PC-9 (cell line): ENCODE measurements around the gene VPS37B. TPM values are rescaled to one million over a fixed set of nuclear protein-coding genes. Genes with fewer than 3 reads are reported as not detected.

Experiments used
- BruUV-seq: library from RNA; stranded (reverse); fragments of 400-500 nt; replicated peaks from 2 replicates; lab custom pipeline; 2021; lab: Mats Ljungman, UMichigan
- CTCF ChIA-PET: fragments of 300-600 bp; sonication (Branson Sonifier 250); formaldehyde crosslinking; loops from one replicate; lab custom pipeline; 2022; ENCODE audit warnings: antibody characterized with exemption; lab: Charles Lee
- POLR2A ChIA-PET: fragments of 300-600 bp; sonication (Branson Sonifier 250); formaldehyde crosslinking; loops from one replicate; lab custom pipeline; 2022; ENCODE audit warnings: antibody characterized with exemption; ENCODE audit not compliant: unreplicated experiment; lab: Charles Lee
- DNase-seq, 2 experiments: peaks; one replicate each; pipeline versions ENCODE4 v3.0.0 to v3.0.0-alpha.2; 2015 to 2022; ENCODE audit warnings: mixed read lengths in 1 of 2
- H2AFZ ChIP-seq: fragments of 200-600 bp; sonication (generic); 2 replicates; pipeline ENCODE4 v1.8.1; 2017; ENCODE audit warnings: antibody characterized with exemption
- H3F3A ChIP-seq: fragments of 200-600 bp; sonication (generic); 2 replicates; pipeline ENCODE4 v1.8.1; 2017; ENCODE audit warnings: antibody characterized with exemption, mild to moderate bottlenecking, low read depth; ENCODE audit not compliant: insufficient read depth
- H3K27ac ChIP-seq: fragments of 200-600 bp; sonication (generic); 2 replicates; pipeline ENCODE4 v1.6.1; 2016; ENCODE audit warnings: mixed run types
- H3K27me3 ChIP-seq: fragments of 200-600 bp; sonication (generic); 2 replicates; pipeline ENCODE4 v1.6.1; 2016; ENCODE audit warnings: low read depth, mixed run types; ENCODE audit not compliant: insufficient read depth
- H3K36me3 ChIP-seq: fragments of 200-600 bp; sonication (generic); 2 replicates; pipeline ENCODE4 v1.6.1; 2016; ENCODE audit warnings: low read depth, mixed run types
- H3K4me1 ChIP-seq: fragments of 200-600 bp; sonication (generic); replicated peaks from 2 replicates; pipeline ENCODE4 v1.6.1; 2016; ENCODE audit warnings: mixed run types; ENCODE audit not compliant: insufficient read depth
- H3K4me2 ChIP-seq: fragments of 200-600 bp; sonication (generic); 2 replicates; pipeline ENCODE4 v1.6.1; 2017; ENCODE audit warnings: mixed run types
- H3K4me3 ChIP-seq: fragments of 200-600 bp; sonication (generic); 2 replicates; pipeline ENCODE4 v1.6.1; 2016; ENCODE audit warnings: mixed run types
- H3K79me2 ChIP-seq: fragments of 200-600 bp; sonication (generic); 2 replicates; pipeline ENCODE4 v1.6.1; 2017; ENCODE audit warnings: low read depth, mixed run types
- H3K9me2 ChIP-seq: fragments of 200-600 bp; sonication (generic); 2 replicates; pipeline ENCODE4 v1.8.1; 2017; ENCODE audit warnings: mild to moderate bottlenecking; ENCODE audit not compliant: insufficient read depth
- H3K9me3 ChIP-seq: fragments of 200-600 bp; sonication (generic); 2 replicates; pipeline ENCODE4 v1.8.1; 2016; ENCODE audit warnings: low read depth; ENCODE audit not compliant: insufficient read depth
- H4K20me1 ChIP-seq: fragments of 200-600 bp; sonication (generic); 2 replicates; pipeline ENCODE4 v1.8.1; 2017; ENCODE audit not compliant: insufficient read depth
- EZH2 ChIP-seq: fragments of 200-600 bp; sonication (generic); IDR thresholded peaks from 2 replicates; pipeline ENCODE4 v1.8.0; 2017; ENCODE audit warnings: antibody characterized with exemption, low read depth
- intact Hi-C: fragments of 100-400 bp; cut with micrococcal nuclease; formaldehyde crosslinking; loops from one replicate; pipeline ENCODE4 v1.10.0; 2022; ENCODE audit not compliant: unreplicated experiment
- total RNA-seq: library from RNA; stranded (reverse); gene quantifications from 2 replicates; pipeline ENCODE4 v1.2.3, GENCODE V29; 2021
- TF ChIP-seq, protein P1 (sequence below): fragments of 200-600 bp; sonication (generic); conservative IDR thresholded peaks from 2 replicates; pipeline ENCODE4 v1.6.1; 2017; ENCODE audit warnings: mixed run types, antibody characterized with exemption, mild to moderate bottlenecking, moderate library complexity

The VPS37B gene
- total RNA-seq, 1 experiment from 2014 or later = 51.4 TPM

DNA sequence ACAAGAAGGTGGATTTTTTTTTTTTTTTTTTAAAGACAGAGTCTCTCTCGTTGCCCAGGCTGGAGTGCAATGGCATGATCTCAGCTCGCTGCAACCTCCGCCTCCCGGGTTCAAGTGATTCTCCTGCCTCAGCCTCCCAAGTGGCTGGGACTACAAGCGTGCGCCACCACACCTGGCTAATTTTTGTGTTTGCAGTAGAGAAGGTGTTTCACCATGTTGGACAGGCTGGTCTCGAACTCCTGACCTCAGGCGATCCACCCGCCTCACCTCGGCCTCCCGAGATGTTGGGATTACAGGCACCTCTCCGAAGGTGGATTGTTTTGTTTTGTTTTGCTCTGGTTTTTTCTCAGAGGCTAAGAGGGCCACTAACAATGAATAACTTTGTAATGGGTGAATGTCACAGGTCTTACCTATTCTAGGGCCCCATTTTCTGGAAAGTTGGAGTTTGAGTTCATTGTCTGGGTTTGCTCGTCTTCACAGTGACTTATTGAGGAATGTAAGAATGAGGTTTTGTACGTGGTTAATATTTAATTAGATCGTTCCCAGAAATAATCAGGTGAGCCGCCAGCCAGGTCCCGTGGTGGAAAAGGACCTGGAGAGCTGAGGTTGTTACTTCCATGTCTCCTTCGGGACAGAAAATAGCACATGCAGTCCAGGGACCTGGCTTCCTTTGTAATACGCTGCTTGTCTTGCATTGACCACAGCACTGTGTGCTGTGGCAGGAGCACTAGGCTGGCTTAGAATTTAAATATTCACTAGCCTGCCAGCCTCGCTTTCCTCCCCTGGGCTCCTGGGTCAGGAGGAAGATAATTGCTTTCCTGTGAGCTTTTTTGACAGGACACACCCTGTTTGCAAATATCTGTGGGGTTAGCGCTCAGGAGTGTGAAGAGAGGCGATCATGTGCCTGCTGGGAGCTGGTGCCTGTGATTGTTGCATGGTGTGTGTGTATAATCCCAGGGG, 58.3 kb downstream of the VPS37B start:
- Histone ChIP-seq H4K20me1 (peaks cover 7% of the 10 kb centered on the region), H3K4me3 (peak overlapping the region; percentile 60; the same call in 1 of the 2 replicates), H3F3A (peaks cover 43% of the 10 kb centered on the region), H3K9me2 (no peaks in the 10 kb centered on the region), H3K79me2 (peaks cover 55% of the 10 kb centered on the region), H2AFZ (no peak overlapping the region), H3K4me2 (peak overlapping the region; percentile 85), H3K9me3 (no peaks in the 10 kb centered on the region), H3K4me1 (peaks cover 65% of the 10 kb centered on the region), H3K36me3 (no peaks in the 10 kb centered on the region), H3K27ac (no peak overlapping the region), H3K27me3 (no peaks in the 10 kb centered on the region)
- peak in 1 of 2 experiments; percentile 40 for DNase-seq
- TF ChIP-seq EZH2 = no peak
- TF ChIP-seq, protein P1, sequence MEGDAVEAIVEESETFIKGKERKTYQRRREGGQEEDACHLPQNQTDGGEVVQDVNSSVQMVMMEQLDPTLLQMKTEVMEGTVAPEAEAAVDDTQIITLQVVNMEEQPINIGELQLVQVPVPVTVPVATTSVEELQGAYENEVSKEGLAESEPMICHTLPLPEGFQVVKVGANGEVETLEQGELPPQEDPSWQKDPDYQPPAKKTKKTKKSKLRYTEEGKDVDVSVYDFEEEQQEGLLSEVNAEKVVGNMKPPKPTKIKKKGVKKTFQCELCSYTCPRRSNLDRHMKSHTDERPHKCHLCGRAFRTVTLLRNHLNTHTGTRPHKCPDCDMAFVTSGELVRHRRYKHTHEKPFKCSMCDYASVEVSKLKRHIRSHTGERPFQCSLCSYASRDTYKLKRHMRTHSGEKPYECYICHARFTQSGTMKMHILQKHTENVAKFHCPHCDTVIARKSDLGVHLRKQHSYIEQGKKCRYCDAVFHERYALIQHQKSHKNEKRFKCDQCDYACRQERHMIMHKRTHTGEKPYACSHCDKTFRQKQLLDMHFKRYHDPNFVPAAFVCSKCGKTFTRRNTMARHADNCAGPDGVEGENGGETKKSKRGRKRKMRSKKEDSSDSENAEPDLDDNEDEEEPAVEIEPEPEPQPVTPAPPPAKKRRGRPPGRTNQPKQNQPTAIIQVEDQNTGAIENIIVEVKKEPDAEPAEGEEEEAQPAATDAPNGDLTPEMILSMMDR = no peak
- intact Hi-C loops = no loop called here
- ChIA-PET CTCF (no interaction called here), POLR2A (no interaction called here)
- BruUV-seq = no TSS peak

DNA sequence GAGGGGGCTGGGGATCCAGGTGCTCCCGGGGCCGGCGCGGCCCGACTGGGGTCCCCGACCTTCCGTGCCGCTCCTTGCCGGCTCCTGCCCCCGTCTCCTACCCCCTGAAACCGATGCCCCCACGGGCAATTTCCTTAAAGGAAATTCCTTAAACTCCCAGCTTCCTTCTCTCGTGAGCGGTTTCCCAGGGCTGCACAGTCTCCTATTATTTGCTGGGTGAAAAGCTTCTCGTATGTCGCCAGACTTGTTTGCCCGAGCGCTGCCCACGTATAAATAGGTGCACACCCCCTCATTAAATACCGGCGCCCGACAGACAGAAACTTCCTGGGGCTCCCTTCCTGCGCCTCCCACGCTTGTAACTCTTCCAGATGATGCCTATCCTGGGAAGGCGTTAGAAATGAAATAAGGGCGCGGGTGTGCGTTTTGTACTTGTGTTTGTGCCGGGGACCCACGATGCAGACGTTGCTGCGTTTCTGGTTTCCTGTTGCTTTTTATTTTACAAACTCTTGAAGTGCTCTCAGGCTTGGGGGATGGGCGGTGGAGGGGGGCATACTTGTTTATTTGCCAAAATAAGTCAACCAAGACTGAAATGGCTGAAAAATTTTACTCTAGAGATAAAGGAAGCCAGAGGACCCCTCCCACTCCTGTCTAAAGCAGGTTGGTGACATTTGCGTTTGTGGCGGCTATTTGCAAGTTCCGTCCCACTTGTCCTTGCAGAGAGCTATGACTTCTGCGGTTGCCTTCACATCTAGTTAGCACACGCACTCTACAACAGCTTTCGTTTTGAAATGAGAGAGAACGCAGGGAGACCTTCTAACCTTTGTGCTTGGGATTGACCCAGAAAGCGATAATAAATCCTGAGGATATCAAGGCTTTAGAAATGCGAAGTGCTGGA, 59.6 kb downstream of the VPS37B start:
- Histone ChIP-seq H3K4me1 (peaks cover 55% of the 10 kb centered on the region), H3K27ac (peak overlapping the region; percentile 35; the same call in 1 of the 2 replicates), H3K36me3 (no peaks in the 10 kb centered on the region), H3K4me3 (peak overlapping the region; percentile 60), H3K4me2 (peak overlapping the region; percentile 85), H2AFZ (peak overlapping the region; percentile 18), H3K79me2 (peaks cover 45% of the 10 kb centered on the region), H3K9me3 (no peaks in the 10 kb centered on the region), H4K20me1 (no peaks in the 10 kb centered on the region), H3K9me2 (no peaks in the 10 kb centered on the region), H3K27me3 (no peaks in the 10 kb centered on the region), H3F3A (peaks cover 34% of the 10 kb centered on the region)
- intact Hi-C loops = no loop called here
- ChIA-PET POLR2A (no interaction called here), CTCF (interaction anchor here (0.6 to 0.7 kb wide), 5 partner anchors 26 to 1876 kb away, joined by 4 to 14 read pairs (median 4); no protein-coding TSS in a partner anchor)
- BruUV-seq = TSS peak; percentile 33
- DNase-seq = peak; percentile 51 to 75
- TF ChIP-seq, protein P1 = no peak
- no peak for TF ChIP-seq EZH2

DNA sequence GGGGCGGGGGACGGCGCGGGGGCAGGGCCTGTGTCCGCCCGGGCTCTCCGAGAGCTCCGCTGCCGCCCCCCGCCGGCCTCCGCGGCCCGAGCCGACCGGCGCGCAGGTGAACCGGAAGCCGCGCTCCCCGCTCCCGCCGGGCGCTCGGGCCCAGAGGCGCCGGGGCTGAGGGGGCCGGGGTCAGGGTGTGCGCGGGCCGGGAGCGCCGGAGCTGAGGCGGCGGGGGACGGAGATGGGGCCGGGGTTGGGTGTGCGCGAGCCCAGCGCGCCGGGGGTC, 60.2 kb downstream of the VPS37B start:
- no TSS peak for BruUV-seq
- Histone ChIP-seq H3F3A (peaks cover 32% of the 10 kb centered on the region), H4K20me1 (no peaks in the 10 kb centered on the region), H2AFZ (peak overlapping the region; percentile 18; the same call in 1 of the 2 replicates), H3K79me2 (peaks cover 44% of the 10 kb centered on the region), H3K27ac (peak overlapping the region; percentile 35; the same call in 1 of the 2 replicates), H3K27me3 (no peaks in the 10 kb centered on the region), H3K4me1 (peaks cover 53% of the 10 kb centered on the region), H3K36me3 (no peaks in the 10 kb centered on the region), H3K9me2 (no peaks in the 10 kb centered on the region), H3K4me2 (peak overlapping the region; percentile 85; the same call in 1 of the 2 replicates), H3K9me3 (no peaks in the 10 kb centered on the region), H3K4me3 (peak overlapping the region; percentile 60; the same call in 1 of the 2 replicates)
- no peak for TF ChIP-seq EZH2
- TF ChIP-seq, protein P1 = no peak
- no peak for DNase-seq
- ChIA-PET POLR2A (no interaction called here), CTCF (interaction anchor here (0.7 kb wide), 1 partner anchor 403 kb away, joined by 4 read pairs; no protein-coding TSS in a partner anchor)
- intact Hi-C loops = no loop called here
